Activated B cell treated with CpG ODN at 0.5 μM for 24 hours (primary cell): ENCODE data around the gene CACNG4. TPM values are rescaled to one million over a fixed set of nuclear protein-coding genes. Genes with fewer than 3 reads are reported as not detected.

Experiments
- ATAC-seq: fragments of 200-7000 bp; cut with Tn5 transposase; one replicate; pipeline ENCODE4 v1.10.0; 2021; ENCODE audit warnings: low read depth, mild to moderate bottlenecking, moderate library complexity
- CTCF ChIA-PET: fragments of 350-600 bp; sonication (Branson Sonifier 250); formaldehyde crosslinking; loops from one replicate; lab custom pipeline; 2021; ENCODE audit warnings: antibody characterized with exemption; lab: Charles Lee
- POLR2A ChIA-PET: fragments of 350-600 bp; sonication (Branson Sonifier 250); formaldehyde crosslinking; loops from one replicate; lab custom pipeline; 2021; ENCODE audit warnings: antibody characterized with exemption; lab: Charles Lee
- DNase-seq: peaks from one replicate; pipeline ENCODE4 v3.0.0; 2022
- H3K27ac Mint-ChIP-seq: one replicate; pipeline ENCODE4 v1.8.0; 2020; ENCODE audit warnings: mixed read lengths
- H3K27me3 Mint-ChIP-seq: one replicate; pipeline ENCODE4 v1.8.0; 2021; ENCODE audit warnings: mixed read lengths
- H3K36me3 Mint-ChIP-seq: one replicate; pipeline ENCODE4 v1.8.0; 2021; ENCODE audit warnings: low read depth, mixed read lengths
- H3K4me1 Mint-ChIP-seq: one replicate; pipeline ENCODE4 v1.8.0; 2021; ENCODE audit warnings: mixed read lengths
- H3K4me3 Mint-ChIP-seq: one replicate; pipeline ENCODE4 v1.8.0; 2020; ENCODE audit warnings: mild to moderate bottlenecking, mixed read lengths
- H3K9me3 Mint-ChIP-seq: one replicate; pipeline ENCODE4 v1.8.0; 2020; ENCODE audit warnings: mixed read lengths
- CTCF ChIP-seq: fragments of 200-600 bp; IDR thresholded peaks from one replicate; pipeline ENCODE4 v1.8.0; 2022; ENCODE audit warnings: antibody characterized with exemption, mild to moderate bottlenecking
- intact Hi-C: fragments of 100-400 bp; cut with micrococcal nuclease; formaldehyde crosslinking; loops from one replicate; pipeline ENCODE4 v1.15.1; 2024
- total RNA-seq: library from RNA; stranded (reverse); gene quantifications from 2 replicates; pipeline ENCODE4 v1.2.3, GENCODE V29; 2022

Gene CACNG4
- total RNA-seq, 1 donor from 2014 or later, result not detected

- POLR2A ChIA-PET, result no interaction called here
- Mint-ChIP-seq H3K36me3 (no peaks in the 10 kb centered on the region), H3K4me1 (peaks cover 18% of the 10 kb centered on the region), H3K9me3 (no peaks in the 10 kb centered on the region), H3K4me3 (peak overlapping the region; percentile 58), H3K27ac (no peak overlapping the region), H3K27me3 (peaks cover 62% of the 10 kb centered on the region)
- no peak for TF ChIP-seq CTCF
- CTCF ChIA-PET, result no interaction called here
- intact Hi-C loops, result no loop called here
- ATAC-seq, result no peak
- no peak for DNase-seq
Observed at GRCh38 chr17:66966704-66967418, 2.4 kb downstream of the CACNG4 start.

GRCh38 chr17:66967837-66968543, 3.5 kb downstream of the CACNG4 start:
- Mint-ChIP-seq H3K4me1 (peaks cover 18% of the 10 kb centered on the region), H3K4me3 (no peak overlapping the region), H3K36me3 (no peaks in the 10 kb centered on the region), H3K9me3 (no peaks in the 10 kb centered on the region), H3K27ac (no peak overlapping the region), H3K27me3 (peaks cover 53% of the 10 kb centered on the region)
- no peak for ATAC-seq
- ChIA-PET POLR2A (no interaction called here), CTCF (no interaction called here)
- TF ChIP-seq CTCF, result no peak
- intact Hi-C loops, result no loop called here
- DNase-seq, result no peak

- no peak for TF ChIP-seq CTCF
- POLR2A ChIA-PET, result no interaction called here
- DNase-seq, result no peak
- no peaks in the 10 kb centered on the region for H3K36me3 Mint-ChIP-seq
- H3K27me3 Mint-ChIP-seq, result peaks cover 44% of the 10 kb centered on the region
- H3K4me1 Mint-ChIP-seq, result peaks cover 15% of the 10 kb centered on the region
- H3K9me3 Mint-ChIP-seq, result no peaks in the 10 kb centered on the region
- CTCF ChIA-PET, result no interaction called here
- H3K27ac Mint-ChIP-seq, result no peak overlapping the region
- intact Hi-C loops, result no loop called here
- no peak overlapping the region for H3K4me3 Mint-ChIP-seq
- no peak for ATAC-seq
Observed at GRCh38 chr17:66968916-66969315, 4.4 kb downstream of the CACNG4 start.

GRCh38 chr17:66970140-66970539, 5.6 kb downstream of the CACNG4 start:
- POLR2A ChIA-PET, result no interaction called here
- Mint-ChIP-seq H3K27ac (no peak overlapping the region), H3K27me3 (peaks cover 41% of the 10 kb centered on the region), H3K4me3 (no peak overlapping the region), H3K4me1 (peaks cover 13% of the 10 kb centered on the region), H3K36me3 (no peaks in the 10 kb centered on the region), H3K9me3 (no peaks in the 10 kb centered on the region)
- intact Hi-C loops, result no loop called here
- TF ChIP-seq CTCF, result no peak
- ATAC-seq, result no peak
- DNase-seq, result no peak
- CTCF ChIA-PET, result no interaction called here

- peaks cover 43% of the 10 kb centered on the region for H3K27me3 Mint-ChIP-seq
- no peaks in the 10 kb centered on the region for H3K9me3 Mint-ChIP-seq
Observed at GRCh38 chr17:66970797-66971196, 6.3 kb downstream of the CACNG4 start.

More at GRCh38 chr17:66970797-66971196, 6.3 kb downstream of the CACNG4 start:
- TF ChIP-seq CTCF, result no peak
- CTCF ChIA-PET, result no interaction called here
- Mint-ChIP-seq H3K36me3 (no peaks in the 10 kb centered on the region), H3K4me1 (peaks cover 10% of the 10 kb centered on the region), H3K4me3 (no peak overlapping the region), H3K27ac (no peak overlapping the region)
- ATAC-seq, result no peak
- DNase-seq, result no peak
- intact Hi-C loops, result no loop called here
- POLR2A ChIA-PET, result no interaction called here
